GM19467 (cell line): ENCODE data around the gene GNAS-AS1.
"Not testable (repeated sequence)": the region's sequence is repeated elsewhere in the genome, so short reads cannot be mapped to it uniquely, and the experiment has no call there.

Experiments used
- ATAC-seq: cut with Tn5 transposase; IDR thresholded peaks from one replicate; pipeline ENCODE4 v1.9.1; 2021; ENCODE audit warnings: mild to moderate bottlenecking, moderate library complexity; ENCODE audit not compliant: unreplicated experiment

GNAS-AS1 gene

GRCh38 chr20:58837717-58838116 lies 13.0 kb downstream of the GNAS-AS1 start:
- no peak for ATAC-seq

- no peak for ATAC-seq
Measured at GRCh38 chr20:58836616-58837204, 14.0 kb downstream of the GNAS-AS1 start.

GRCh38 chr20:58835231-58835630 lies 15.5 kb downstream of the GNAS-AS1 start:
- no peak for ATAC-seq

DNA sequence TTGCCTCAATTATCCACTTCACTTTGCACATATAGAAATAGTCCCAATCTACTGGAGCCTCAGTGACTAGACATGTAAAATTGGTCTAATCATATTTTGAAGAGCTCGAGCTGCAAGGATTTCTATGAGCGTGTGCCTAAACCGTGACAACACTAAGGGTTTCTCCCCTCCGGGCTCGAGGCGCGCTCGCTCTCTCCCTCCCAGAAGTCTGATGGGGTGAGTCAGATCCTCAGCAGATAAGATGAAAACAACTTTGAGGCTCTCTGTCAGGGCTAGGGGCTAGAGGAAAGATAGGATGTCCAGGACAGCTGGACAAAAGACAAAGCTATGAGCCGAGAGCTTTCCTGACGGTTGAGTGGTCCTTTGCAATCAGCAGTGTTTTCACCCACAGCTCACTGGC lies 16.8 kb downstream of the GNAS-AS1 start:
- ATAC-seq: no peak

DNA sequence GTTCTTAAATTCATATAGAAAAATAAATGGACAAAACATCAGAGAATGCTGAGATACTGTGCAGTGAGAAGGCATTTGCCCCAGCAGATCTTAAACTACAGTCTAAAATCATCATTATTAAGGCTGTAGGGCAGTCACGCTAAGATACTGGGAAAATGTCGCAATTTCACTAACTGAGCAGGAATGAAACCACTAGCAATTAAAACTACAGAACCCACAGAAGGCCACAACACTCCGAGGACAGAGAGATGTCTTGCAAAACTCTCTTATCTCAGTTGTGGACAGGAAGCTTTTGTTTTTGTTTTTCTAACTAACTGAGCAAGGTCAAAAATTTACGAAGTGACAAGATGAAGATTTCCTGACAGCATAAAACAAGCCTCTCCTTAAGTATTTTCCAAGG lies 18.2 kb downstream of the GNAS-AS1 start:
- ATAC-seq: no peak

DNA sequence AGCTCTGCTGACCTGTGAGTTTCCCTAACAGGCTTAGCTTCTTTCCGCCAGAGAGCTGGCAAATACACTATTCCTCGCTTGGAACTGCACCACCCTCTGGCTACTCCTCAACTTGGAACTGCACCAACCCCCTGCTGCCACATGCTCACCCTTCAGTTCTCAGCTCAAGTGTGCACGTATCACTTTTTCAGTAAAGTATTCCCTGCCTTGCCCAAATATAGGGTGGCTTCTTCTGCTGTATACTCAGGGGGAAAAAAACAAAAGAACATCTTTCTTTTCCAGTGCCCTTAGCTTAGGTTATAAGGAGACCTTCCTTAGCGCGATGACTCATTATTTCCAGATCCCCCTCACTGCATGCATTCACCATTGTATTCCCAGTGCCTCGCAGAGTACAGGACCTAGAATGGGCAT lies 21.2 kb downstream of the GNAS-AS1 start:
- ATAC-seq: no peak

DNA sequence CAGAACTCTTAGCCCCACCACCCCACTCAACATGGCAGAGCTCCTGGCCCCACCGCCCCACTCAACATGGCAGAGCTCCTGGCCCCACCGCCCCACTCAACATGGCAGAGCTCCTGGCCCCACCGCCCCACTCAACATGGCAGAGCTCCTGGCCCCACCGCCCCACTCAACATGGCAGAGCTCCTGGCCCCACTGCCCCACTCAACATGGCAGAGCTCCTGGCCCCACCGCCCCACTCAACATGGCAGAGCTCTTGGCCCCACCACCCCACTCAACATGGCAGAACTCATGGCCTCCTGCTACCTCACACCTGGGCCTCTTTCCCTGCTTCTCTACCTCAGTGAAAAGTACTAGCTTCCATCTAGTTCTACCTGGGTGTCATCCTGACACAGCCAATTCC lies 21.9 kb downstream of the GNAS-AS1 start:
- not testable (repeated sequence) for ATAC-seq

DNA sequence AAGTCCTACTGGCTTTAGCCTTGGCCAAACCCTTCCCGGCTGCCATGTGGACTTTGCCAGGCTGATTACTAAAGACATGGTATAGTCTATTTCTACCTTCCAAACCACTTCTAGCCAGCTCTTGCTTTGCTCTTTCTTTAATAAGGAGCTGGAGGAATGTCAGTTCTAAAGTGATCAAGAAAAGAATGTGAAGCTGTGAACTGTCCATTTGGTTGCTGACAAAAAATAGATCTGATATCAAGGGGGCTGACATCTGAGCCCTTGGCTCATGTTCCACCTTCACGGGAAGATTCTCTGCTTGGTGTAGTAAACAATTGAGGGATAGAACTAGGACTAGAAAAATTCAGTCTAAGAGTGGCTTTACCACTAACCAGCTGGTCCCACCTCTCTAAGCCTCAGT lies 22.6 kb downstream of the GNAS-AS1 start:
- ATAC-seq: no peak

DNA sequence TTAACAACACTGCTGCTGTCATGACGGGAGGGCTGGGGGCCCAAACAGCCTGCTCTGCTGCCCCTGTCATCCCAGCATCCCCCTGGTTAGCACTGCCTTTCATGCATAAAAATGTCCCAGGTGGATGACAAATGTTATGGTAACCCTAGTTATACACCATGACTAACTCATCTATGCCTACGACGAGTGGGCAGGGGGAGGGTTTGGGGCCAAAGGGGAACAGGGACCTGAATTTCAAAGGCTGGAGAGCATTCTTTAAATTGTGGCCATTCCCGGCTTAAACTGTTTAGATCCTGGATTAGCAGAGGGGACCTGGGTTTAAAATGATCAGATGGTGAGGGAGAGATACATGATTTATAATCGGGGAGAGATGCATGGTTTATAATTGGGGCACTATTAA lies 24.4 kb downstream of the GNAS-AS1 start:
- no peak for ATAC-seq

GRCh38 chr20:58825450-58825849 lies 25.3 kb downstream of the GNAS-AS1 start:
- no peak for ATAC-seq

- ATAC-seq: no peak
Measured at GRCh38 chr20:58824843-58825242, 25.9 kb downstream of the GNAS-AS1 start.

DNA sequence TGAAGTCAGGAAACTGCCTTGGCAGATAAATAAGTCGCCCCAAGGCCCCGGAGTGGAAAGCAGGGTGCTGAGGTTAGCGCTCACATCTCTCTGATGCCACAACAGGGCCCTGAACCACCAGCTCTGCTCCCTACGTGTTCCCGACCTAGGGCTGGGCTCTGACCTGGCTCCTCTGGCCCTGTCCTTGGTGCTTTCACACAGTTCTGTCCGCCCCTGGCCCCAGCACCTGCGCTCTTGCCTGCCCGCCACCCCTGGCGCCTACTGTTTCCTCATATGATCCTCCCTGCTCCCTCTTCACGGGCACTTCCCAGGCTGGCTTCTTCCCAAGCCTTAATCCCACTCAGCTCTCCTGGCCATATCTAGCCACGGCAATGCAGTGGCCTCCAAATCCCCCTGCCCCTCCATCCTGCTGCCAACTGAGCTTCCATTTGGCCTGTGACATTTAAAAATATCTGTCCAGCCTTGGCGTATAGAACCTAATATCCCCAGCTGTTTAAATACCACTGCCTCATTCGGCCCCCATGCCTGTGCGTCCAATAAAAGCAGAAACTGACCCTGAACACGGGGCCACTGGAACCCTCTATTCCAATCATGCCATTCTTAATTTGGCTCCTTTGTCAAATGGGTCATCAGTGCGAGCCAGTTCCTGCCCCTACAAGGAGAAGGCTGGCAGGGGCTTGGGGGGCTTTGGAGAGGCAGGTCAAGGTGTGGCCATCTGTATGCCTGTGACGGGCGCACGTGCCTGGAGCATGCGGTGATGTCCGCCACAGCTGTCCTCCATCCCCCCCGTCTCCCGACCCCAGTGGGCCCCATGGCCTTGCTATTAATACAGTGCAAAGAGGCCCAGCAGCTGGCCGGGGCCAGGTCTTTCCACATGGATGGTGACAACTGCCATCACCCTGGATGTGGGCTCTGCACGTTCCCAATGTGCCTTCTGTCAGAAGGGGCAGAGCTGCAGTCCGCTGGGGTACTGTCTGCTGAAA lies 27.7 kb downstream of the GNAS-AS1 start:
- no peak for ATAC-seq

GRCh38 chr20:58822149-58822548 lies 28.6 kb downstream of the GNAS-AS1 start:
- ATAC-seq: no peak

- not testable (repeated sequence) for ATAC-seq
Measured at GRCh38 chr20:58820515-58820914, 30.2 kb downstream of the GNAS-AS1 start.

GRCh38 chr20:58819921-58820320 lies 30.8 kb downstream of the GNAS-AS1 start:
- ATAC-seq: no peak

DNA sequence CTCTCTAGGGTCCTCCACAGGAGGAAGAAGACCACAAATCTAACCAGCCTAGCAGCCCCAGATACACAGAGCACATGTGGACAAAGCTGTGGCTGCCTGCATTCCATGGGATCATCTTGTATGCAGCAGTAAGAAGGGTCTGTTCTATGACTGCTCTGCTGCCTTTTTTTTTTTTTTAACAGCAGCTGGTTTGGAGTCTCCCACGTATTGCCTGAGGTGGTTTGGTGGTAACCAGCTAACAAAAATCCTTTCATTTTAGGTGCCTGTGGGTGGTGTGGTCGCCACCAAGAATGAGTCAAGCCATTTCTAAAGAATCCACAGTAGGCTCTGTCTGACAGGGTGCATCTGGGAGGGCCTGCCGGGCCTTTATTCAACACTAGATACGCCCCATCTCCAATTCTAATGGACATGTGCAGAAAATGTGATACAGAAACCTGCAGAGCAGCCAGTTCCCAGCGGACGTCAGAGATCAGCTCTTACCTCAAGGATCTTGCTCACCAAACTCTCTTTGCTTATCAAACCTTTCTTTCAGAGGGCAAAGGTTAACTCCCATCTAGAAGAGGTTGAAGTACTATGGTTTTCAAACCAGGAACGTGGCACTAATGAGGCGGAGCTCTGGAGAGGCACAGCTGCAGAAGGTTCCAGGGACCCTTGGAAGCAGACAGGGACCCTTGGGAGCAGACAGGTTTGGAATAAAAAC lies 32.0 kb downstream of the GNAS-AS1 start:
- no peak for ATAC-seq

DNA sequence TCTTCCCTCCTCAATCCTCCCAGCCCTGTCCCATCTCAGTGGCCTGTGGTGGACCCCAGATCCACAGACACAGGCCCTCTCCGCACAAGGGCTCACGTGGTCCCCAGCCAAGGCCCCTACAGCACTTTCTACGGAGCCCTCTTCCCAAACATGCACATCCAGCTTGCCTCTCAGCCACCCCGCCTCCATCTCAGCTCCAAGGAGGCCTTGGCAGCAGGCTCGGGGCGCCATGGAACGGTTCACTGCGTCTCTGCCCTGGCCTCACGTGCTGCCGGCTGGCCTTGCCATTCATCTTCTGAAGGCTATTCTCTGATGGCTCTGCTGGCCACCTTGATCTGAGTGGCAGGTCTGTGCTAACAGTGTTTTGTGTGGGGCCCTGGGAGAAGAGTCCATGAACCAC lies 33.0 kb downstream of the GNAS-AS1 start:
- no peak for ATAC-seq

- no peak for ATAC-seq
Measured at GRCh38 chr20:58816957-58817651, 33.6 kb downstream of the GNAS-AS1 start.

GRCh38 chr20:58816051-58816450 lies 34.7 kb downstream of the GNAS-AS1 start:
- ATAC-seq: no peak

GRCh38 chr20:58815448-58815847 lies 35.3 kb downstream of the GNAS-AS1 start:
- ATAC-seq: no peak

DNA sequence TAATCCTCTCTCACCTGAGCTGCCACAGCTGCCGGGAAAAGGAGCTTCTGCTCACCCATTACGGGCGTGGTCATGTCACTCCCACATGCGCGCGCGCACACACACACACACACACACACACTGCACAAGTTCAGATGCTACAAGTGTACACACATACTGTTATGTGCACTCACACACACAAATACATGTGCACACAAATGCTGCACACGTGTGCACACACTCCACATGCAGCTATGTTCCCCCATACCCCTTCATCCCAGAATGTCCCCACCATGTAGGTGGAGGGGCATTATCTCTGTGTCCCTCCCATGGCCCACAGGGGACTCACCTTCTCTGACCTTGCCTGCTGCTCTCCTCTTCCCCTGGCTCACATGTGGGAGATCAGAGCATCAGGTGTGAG lies 37.3 kb downstream of the GNAS-AS1 start:
- no peak for ATAC-seq
